MM.1S (cell line): Measurements from ENCODE around the gene TDP2.
A peak's percentile ranks its signal among the peaks of the same experiment; 100 is the strongest.
"Not testable (repeated sequence)": the region's sequence is repeated elsewhere in the genome, so short reads cannot be mapped to it uniquely, and the experiment has no call there.

Experiments used
- DNase-seq: peaks from one replicate; pipeline ENCODE4 v3.0.0-alpha.2; 2015
- H2AFZ ChIP-seq: fragments of 300-600 bp; sonication (generic); 2 replicates; pipeline ENCODE4 v1.6.0; 2016; ENCODE audit warnings: antibody characterized with exemption, low read length
- H3F3A ChIP-seq: fragments of 300-600 bp; sonication (generic); 2 replicates; pipeline ENCODE4 v1.6.1; 2016; ENCODE audit warnings: mild to moderate bottlenecking, antibody characterized with exemption, low read length, moderate library complexity, mixed read lengths; ENCODE audit not compliant: insufficient read depth
- H3K27ac ChIP-seq: fragments of 300-600 bp; sonication (generic); 2 replicates; pipeline ENCODE4 v1.5.1; 2016; ENCODE audit warnings: mild to moderate bottlenecking, low read length
- H3K27me3 ChIP-seq: fragments of 300-600 bp; sonication (generic); replicated peaks from 2 replicates; pipeline ENCODE4 v1.6.0; 2016; ENCODE audit warnings: low read length; ENCODE audit not compliant: insufficient read depth
- H3K36me3 ChIP-seq: fragments of 300-600 bp; sonication (generic); replicated peaks from 2 replicates; pipeline ENCODE4 v1.6.1; 2016; ENCODE audit warnings: mild to moderate bottlenecking, low read length, mixed read lengths; ENCODE audit not compliant: insufficient read depth
- H3K4me1 ChIP-seq: fragments of 300-600 bp; sonication (generic); 2 replicates; pipeline ENCODE4 v1.6.1; 2016; ENCODE audit warnings: low read length, mixed read lengths
- H3K4me2 ChIP-seq: fragments of 300-600 bp; sonication (generic); 2 replicates; pipeline ENCODE4 v1.6.0; 2016; ENCODE audit warnings: low read depth, low read length
- H3K4me3 ChIP-seq: fragments of 300-600 bp; sonication (generic); 2 replicates; pipeline ENCODE4 v1.5.1; 2016; ENCODE audit warnings: low read length, mixed read lengths
- H3K79me2 ChIP-seq: fragments of 300-600 bp; sonication (generic); 2 replicates; pipeline ENCODE4 v1.6.1; 2016; ENCODE audit warnings: mixed run types, low read length, mixed read lengths
- H3K9ac ChIP-seq: fragments of 300-600 bp; sonication (generic); 2 replicates; pipeline ENCODE4 v1.6.1; 2016; ENCODE audit warnings: low read length, mixed read lengths
- H3K9me2 ChIP-seq: fragments of 300-600 bp; sonication (generic); replicated peaks from 2 replicates; pipeline ENCODE4 v1.6.1; 2016; ENCODE audit warnings: mild to moderate bottlenecking, low read length, mixed read lengths; ENCODE audit not compliant: insufficient read depth
- H3K9me3 ChIP-seq: fragments of 300-600 bp; sonication (generic); replicated peaks from 2 replicates; pipeline ENCODE4 v1.6.1; 2016; ENCODE audit warnings: mild to moderate bottlenecking, low read length, mixed read lengths; ENCODE audit not compliant: insufficient read depth
- H4K20me1 ChIP-seq: fragments of 300-600 bp; sonication (generic); 2 replicates; pipeline ENCODE4 v1.6.1; 2016; ENCODE audit warnings: mild to moderate bottlenecking, low read length, moderate library complexity, mixed read lengths; ENCODE audit not compliant: insufficient read depth
- EZH2 ChIP-seq: fragments of 300-600 bp; sonication (generic); optimal IDR thresholded peaks from 2 replicates; pipeline ENCODE3; 2017; ENCODE audit warnings: low read depth, mild to moderate bottlenecking, antibody characterized with exemption, low read length, mixed read lengths
- EZH2phosphoT487 ChIP-seq: fragments of 300-600 bp; sonication (generic); IDR thresholded peaks from 2 replicates; pipeline ENCODE4 v1.6.1; 2018; ENCODE audit warnings: antibody characterized with exemption, low read length
- TF ChIP-seq, protein P1 (sequence below): fragments of 300-600 bp; sonication (generic); IDR thresholded peaks from 2 replicates; pipeline ENCODE4 v1.5.1; 2016; ENCODE audit warnings: antibody characterized with exemption, low read length, mixed read lengths

Gene TDP2

GRCh38 chr6:24699521-24700359, 33.0 kb upstream of the TDP2 start:
- H3K27ac ChIP-seq = no peak overlapping the region

GRCh38 chr6:24696097-24696496, 29.4 kb upstream of the TDP2 start:
- H3K4me1 ChIP-seq = no peaks in the 10 kb centered on the region
- no peaks in the 10 kb centered on the region for H3K79me2 ChIP-seq
- TF ChIP-seq EZH2 (no peak), EZH2phosphoT487 (no peak)
- TF ChIP-seq, protein P1, sequence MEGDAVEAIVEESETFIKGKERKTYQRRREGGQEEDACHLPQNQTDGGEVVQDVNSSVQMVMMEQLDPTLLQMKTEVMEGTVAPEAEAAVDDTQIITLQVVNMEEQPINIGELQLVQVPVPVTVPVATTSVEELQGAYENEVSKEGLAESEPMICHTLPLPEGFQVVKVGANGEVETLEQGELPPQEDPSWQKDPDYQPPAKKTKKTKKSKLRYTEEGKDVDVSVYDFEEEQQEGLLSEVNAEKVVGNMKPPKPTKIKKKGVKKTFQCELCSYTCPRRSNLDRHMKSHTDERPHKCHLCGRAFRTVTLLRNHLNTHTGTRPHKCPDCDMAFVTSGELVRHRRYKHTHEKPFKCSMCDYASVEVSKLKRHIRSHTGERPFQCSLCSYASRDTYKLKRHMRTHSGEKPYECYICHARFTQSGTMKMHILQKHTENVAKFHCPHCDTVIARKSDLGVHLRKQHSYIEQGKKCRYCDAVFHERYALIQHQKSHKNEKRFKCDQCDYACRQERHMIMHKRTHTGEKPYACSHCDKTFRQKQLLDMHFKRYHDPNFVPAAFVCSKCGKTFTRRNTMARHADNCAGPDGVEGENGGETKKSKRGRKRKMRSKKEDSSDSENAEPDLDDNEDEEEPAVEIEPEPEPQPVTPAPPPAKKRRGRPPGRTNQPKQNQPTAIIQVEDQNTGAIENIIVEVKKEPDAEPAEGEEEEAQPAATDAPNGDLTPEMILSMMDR = no peak
- no peak overlapping the region for H3K4me3 ChIP-seq
- no peak overlapping the region for H2AFZ ChIP-seq
- H3K36me3 ChIP-seq = no peaks in the 10 kb centered on the region; the same call in 1 of the 2 replicates
- H3K27ac ChIP-seq = no peak overlapping the region
- H3K27me3 ChIP-seq = no peaks in the 10 kb centered on the region
- H3K9me3 ChIP-seq = no peaks in the 10 kb centered on the region
- H4K20me1 ChIP-seq = no peaks in the 10 kb centered on the region
- no peak overlapping the region for H3K4me2 ChIP-seq
- DNase-seq = no peak
- peaks cover 7% of the 10 kb centered on the region; the same call in 1 of the 2 replicates for H3F3A ChIP-seq
- H3K9me2 ChIP-seq = no peaks in the 10 kb centered on the region
- H3K9ac ChIP-seq = no peak overlapping the region

More at GRCh38 chr6:24699521-24700359, 33.0 kb upstream of the TDP2 start:
- peaks cover 7% of the 10 kb centered on the region for H3F3A ChIP-seq
- no peak overlapping the region for H3K4me2 ChIP-seq
- no peaks in the 10 kb centered on the region for H4K20me1 ChIP-seq
- peaks cover 4% of the 10 kb centered on the region for H3K36me3 ChIP-seq
- H3K4me1 ChIP-seq = no peaks in the 10 kb centered on the region
- no peak overlapping the region for H3K9ac ChIP-seq
- H3K4me3 ChIP-seq = no peak overlapping the region
- H3K9me2 ChIP-seq = no peaks in the 10 kb centered on the region
- DNase-seq = no peak
- TF ChIP-seq, protein P1 = no peak
- TF ChIP-seq EZH2 = no peak
- H3K9me3 ChIP-seq = no peaks in the 10 kb centered on the region
- H3K79me2 ChIP-seq = peaks cover 8% of the 10 kb centered on the region; the same call in 1 of the 2 replicates
- H3K27me3 ChIP-seq = no peaks in the 10 kb centered on the region
- H2AFZ ChIP-seq = no peak overlapping the region

- not testable (repeated sequence) for H3K4me1 ChIP-seq, H3K36me3 ChIP-seq, H3K9me2 ChIP-seq, H3K4me3 ChIP-seq, H3K27ac ChIP-seq, H2AFZ ChIP-seq, H4K20me1 ChIP-seq, H3K79me2 ChIP-seq, H3F3A ChIP-seq, H3K4me2 ChIP-seq, H3K9me3 ChIP-seq, H3K9ac ChIP-seq, H3K27me3 ChIP-seq
- DNase-seq = peak; percentile 26
- TF ChIP-seq, protein P1 = peak; percentile 39
Observed at GRCh38 chr6:24695635-24696034, 28.9 kb upstream of the TDP2 start.
